Neutrophil (primary cell): ENCODE data around the gene COX15.

ENCODE experiments used
- H3K27ac ChIP-seq: fragments of 200-600 bp; sonication (generic); 2 replicates; pipeline ENCODE4 v1.5.1; 2016; ENCODE audit warnings: mild to moderate bottlenecking, moderate library complexity
- H3K27me3 ChIP-seq: fragments of 200-600 bp; sonication (generic); 2 replicates; pipeline ENCODE4 v1.6.0; 2016; ENCODE audit warnings: mild to moderate bottlenecking
- H3K36me3 ChIP-seq: fragments of 200-600 bp; sonication (generic); 2 replicates; pipeline ENCODE4 v1.5.1; 2017
- H3K4me1 ChIP-seq, 2 experiments: fragments of 200-600 bp in 1 of 2; sonication (generic) in 1 of 2; 1 replicate in 1 of 2; 2 replicates in 1 of 2; pipeline versions ENCODE4 v1.5.1 to v1.6.1; 2013 to 2016; ENCODE audit warnings: low read depth in 1 of 2, low read length in 1 of 2, mild to moderate bottlenecking in 1 of 2, moderate library complexity in 1 of 2; ENCODE audit not compliant: control insufficient read depth in 1 of 2, insufficient read depth in 1 of 2
- H3K4me3 ChIP-seq, 2 experiments: fragments of 200-600 bp in 1 of 2; sonication (generic) in 1 of 2; 1 replicate in 1 of 2; 2 replicates in 1 of 2; pipeline ENCODE4 v1.5.1; 2013 to 2016; ENCODE audit warnings: low read depth in 1 of 2, low read length in 1 of 2, mild to moderate bottlenecking in 1 of 2, moderate library complexity in 1 of 2
- H3K9me3 ChIP-seq: fragments of 200-600 bp; sonication (generic); 2 replicates; pipeline ENCODE4 v1.5.1; 2016
- TF ChIP-seq, protein P1 (sequence below): fragments of 200-600 bp; sonication (generic); IDR thresholded peaks from 2 replicates; pipeline ENCODE4 v1.5.1; 2016; ENCODE audit warnings: antibody characterized with exemption

Gene COX15

DNA sequence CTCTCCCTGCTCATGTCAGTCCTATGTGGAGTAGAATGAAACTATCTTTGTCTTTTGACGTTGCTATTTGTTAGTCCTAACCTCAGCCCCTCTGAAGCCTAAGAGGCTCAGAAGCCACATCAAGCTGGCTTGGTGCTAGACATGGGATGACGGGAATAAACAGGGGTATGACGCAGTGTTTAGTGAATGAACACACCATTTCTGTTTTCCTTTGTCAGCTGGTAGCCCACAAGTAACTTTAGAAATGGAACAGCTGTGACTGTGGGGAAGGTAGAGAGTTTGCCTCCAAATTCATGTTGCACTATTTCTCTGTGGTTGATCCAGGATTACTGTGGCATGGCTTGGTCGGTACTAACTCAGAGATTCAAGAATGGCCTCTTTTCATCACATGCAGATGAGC, 31.3 kb downstream of the COX15 start:
- peaks cover 97% of the 10 kb centered on the region for H3K36me3 ChIP-seq
- no peak overlapping the region for H3K27ac ChIP-seq
- TF ChIP-seq, protein P1, sequence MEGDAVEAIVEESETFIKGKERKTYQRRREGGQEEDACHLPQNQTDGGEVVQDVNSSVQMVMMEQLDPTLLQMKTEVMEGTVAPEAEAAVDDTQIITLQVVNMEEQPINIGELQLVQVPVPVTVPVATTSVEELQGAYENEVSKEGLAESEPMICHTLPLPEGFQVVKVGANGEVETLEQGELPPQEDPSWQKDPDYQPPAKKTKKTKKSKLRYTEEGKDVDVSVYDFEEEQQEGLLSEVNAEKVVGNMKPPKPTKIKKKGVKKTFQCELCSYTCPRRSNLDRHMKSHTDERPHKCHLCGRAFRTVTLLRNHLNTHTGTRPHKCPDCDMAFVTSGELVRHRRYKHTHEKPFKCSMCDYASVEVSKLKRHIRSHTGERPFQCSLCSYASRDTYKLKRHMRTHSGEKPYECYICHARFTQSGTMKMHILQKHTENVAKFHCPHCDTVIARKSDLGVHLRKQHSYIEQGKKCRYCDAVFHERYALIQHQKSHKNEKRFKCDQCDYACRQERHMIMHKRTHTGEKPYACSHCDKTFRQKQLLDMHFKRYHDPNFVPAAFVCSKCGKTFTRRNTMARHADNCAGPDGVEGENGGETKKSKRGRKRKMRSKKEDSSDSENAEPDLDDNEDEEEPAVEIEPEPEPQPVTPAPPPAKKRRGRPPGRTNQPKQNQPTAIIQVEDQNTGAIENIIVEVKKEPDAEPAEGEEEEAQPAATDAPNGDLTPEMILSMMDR = no peak

DNA sequence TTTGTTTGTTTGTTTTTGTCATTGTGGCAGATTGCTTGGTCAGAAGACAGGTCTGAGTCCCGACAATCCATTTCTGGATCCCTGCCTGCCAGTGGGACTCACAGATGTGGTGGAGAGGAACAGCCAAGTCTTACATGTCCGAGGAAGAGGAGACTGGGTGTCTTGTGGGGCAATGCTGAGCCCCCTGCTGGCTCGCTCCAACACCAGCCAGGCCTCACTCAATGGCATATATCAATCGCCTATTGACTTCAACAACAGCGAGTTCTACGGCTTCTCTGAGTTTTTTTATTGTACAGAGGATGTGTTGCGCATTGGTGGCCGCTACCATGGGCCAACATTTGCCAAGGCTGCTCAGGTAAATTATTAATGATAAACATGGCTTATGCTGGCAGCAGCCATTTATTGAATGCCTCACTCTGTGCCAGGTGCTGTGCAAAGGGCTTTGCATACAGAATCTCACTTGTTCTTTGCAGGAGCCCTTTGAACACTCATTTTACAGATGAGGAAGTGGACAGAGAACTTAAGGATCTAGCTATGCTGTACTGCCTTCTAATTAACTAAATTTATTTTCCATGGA, 33.3 kb downstream of the COX15 start:
- H3K27ac ChIP-seq = no peak overlapping the region
- no peaks in the 10 kb centered on the region for H3K9me3 ChIP-seq
- H3K4me3 ChIP-seq = no peak overlapping the region
- TF ChIP-seq, protein P1 = no peak
- H3K27me3 ChIP-seq = no peaks in the 10 kb centered on the region
- peaks cover 81% of the 10 kb centered on the region for H3K36me3 ChIP-seq
- H3K4me1 ChIP-seq = no peaks in the 10 kb centered on the region

More for the DNA sequence above, 31.3 kb downstream of the COX15 start:
- Histone ChIP-seq H3K9me3 (no peaks in the 10 kb centered on the region), H3K4me1 (no peaks in the 10 kb centered on the region), H3K27me3 (no peaks in the 10 kb centered on the region), H3K4me3 (no peak overlapping the region)

DNA sequence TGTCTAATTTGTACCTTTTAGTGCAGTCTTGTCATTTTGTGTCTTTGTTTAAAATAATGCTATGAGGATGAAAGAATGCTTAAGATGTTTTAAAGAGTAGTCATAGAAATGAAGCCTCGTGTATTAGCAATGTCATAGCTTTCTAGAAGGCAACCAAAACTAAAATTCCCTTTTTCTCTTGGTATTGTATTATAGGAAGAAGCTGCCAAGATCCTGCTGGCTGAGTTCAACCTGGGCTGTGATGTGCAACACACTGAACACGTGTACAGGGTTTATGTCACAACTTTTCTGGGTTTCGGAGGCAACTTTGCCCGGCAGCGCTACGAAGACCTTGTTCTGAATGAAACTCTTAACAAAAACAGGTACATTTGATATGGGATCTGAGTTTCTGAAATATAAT, 36.2 kb downstream of the COX15 start:
- TF ChIP-seq, protein P1 = no peak
- H3K4me1 ChIP-seq = no peaks in the 10 kb centered on the region
- H3K27me3 ChIP-seq = no peaks in the 10 kb centered on the region
- H3K27ac ChIP-seq = no peak overlapping the region
- H3K4me3 ChIP-seq = no peak overlapping the region
- peaks cover 78% of the 10 kb centered on the region for H3K36me3 ChIP-seq
- H3K9me3 ChIP-seq = no peaks in the 10 kb centered on the region

DNA sequence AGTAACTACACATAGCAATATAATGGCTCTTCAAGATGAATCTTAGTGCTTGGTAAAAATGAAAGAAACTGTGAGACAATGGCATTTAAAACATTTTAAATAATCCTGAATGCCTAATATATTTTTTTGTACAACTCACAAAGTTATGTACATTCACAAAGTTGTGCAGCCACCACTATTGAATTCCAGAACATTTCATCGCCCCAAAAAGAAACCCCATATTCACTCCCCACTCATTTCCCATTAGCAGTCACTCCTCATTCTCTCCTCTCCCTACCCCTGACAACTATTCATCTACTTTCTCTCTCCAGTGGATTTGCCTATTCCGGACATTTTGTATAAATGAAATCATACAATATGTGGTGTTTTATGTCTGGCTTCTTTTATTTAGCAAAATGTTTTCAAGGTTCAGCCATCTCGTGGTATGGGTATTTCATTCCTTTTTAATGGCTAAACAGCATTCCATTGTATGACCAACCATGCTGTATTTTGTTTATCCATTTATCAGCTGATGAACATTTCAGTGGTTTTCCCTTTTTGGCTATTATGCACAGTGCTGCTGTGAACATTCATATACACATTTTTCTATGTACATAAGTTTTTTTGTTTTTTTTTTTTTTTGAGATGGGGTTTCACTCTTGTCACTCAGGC, 37.9 kb downstream of the COX15 start:
- H3K4me3 ChIP-seq = no peak overlapping the region
- no peaks in the 10 kb centered on the region for H3K27me3 ChIP-seq
- H3K36me3 ChIP-seq = peaks cover 64% of the 10 kb centered on the region
- H3K4me1 ChIP-seq = no peaks in the 10 kb centered on the region
- no peaks in the 10 kb centered on the region for H3K9me3 ChIP-seq
- TF ChIP-seq, protein P1 = no peak
- no peak overlapping the region for H3K27ac ChIP-seq

DNA sequence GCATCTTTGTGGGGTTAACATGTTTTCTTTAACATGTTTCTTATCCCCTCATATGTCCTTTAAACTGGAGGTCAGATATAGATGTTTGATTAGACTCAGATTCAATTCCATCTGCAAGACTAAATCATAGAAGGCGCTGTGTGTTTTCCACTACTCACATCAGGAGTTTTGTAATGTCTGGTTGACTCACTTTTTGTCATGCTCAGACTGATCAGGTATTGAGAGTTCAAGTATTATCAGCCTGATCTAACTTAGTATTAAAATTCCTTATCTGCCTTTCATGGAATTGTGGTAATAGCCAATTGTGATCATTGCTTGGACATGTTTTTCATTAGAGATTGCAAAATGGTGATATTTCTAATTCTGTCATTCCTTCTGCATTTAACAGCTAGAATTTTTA, 42.5 kb downstream of the COX15 start:
- Histone ChIP-seq H3K4me3 (no peak overlapping the region), H3K27ac (no peak overlapping the region), H3K27me3 (no peaks in the 10 kb centered on the region), H3K9me3 (no peaks in the 10 kb centered on the region), H3K36me3 (peaks cover 30% of the 10 kb centered on the region), H3K4me1 (peaks cover 18% of the 10 kb centered on the region in 2 experiments)
- TF ChIP-seq, protein P1 = no peak
